Neural progenitor cell (in vitro differentiated cells): ENCODE results near the gene DUSP8. TPM values are rescaled to one million over a fixed set of nuclear protein-coding genes. Genes with fewer than 3 reads are reported as not detected.

ENCODE experiments used
- DNase-seq: peaks from one replicate; pipeline ENCODE4 v3.0.0-alpha.2; 2016; ENCODE audit warnings: low spot score
- H2AFZ ChIP-seq: fragments of 200-600 bp; sonication (generic); replicated peaks from 2 replicates; pipeline ENCODE4 v1.6.1; 2016; ENCODE audit warnings: antibody characterized with exemption
- H3F3A ChIP-seq: fragments of 200-600 bp; sonication (generic); 2 replicates; pipeline ENCODE4 v1.6.1; 2016; ENCODE audit warnings: antibody characterized with exemption, low read depth
- H3K27ac ChIP-seq: fragments of 200-600 bp; sonication (generic); 2 replicates; pipeline ENCODE4 v1.5.1; 2016; ENCODE audit warnings: mild to moderate bottlenecking
- H3K27me3 ChIP-seq: fragments of 200-600 bp; sonication (generic); 2 replicates; pipeline ENCODE4 v1.6.1; 2016; ENCODE audit warnings: mild to moderate bottlenecking, moderate library complexity
- H3K36me3 ChIP-seq: fragments of 200-600 bp; sonication (generic); 2 replicates; pipeline ENCODE4 v1.5.1; 2016
- H3K4me1 ChIP-seq: fragments of 200-600 bp; sonication (generic); 2 replicates; pipeline ENCODE4 v1.6.1; 2016; ENCODE audit warnings: mixed run types
- H3K4me2 ChIP-seq: fragments of 200-600 bp; sonication (generic); 2 replicates; pipeline ENCODE4 v1.6.1; 2016
- H3K4me3 ChIP-seq: fragments of 200-600 bp; sonication (generic); 2 replicates; pipeline ENCODE4 v1.5.1; 2016
- H3K79me2 ChIP-seq: fragments of 200-600 bp; sonication (generic); 2 replicates; pipeline ENCODE4 v1.6.1; 2016; ENCODE audit warnings: low read depth
- H3K9ac ChIP-seq: fragments of 200-600 bp; sonication (generic); 2 replicates; pipeline ENCODE4 v1.6.1; 2016
- H3K9me3 ChIP-seq: fragments of 200-600 bp; sonication (generic); 2 replicates; pipeline ENCODE4 v1.5.1; 2016; ENCODE audit warnings: low read depth
- H4K20me1 ChIP-seq: fragments of 200-600 bp; sonication (generic); 2 replicates; pipeline ENCODE4 v1.6.1; 2016; ENCODE audit warnings: low read depth
- H3K27ac Mint-ChIP-seq: 3 replicates; pipeline ENCODE4 v1.8.0; 2021; ENCODE audit warnings: mixed read lengths
- H3K27me3 Mint-ChIP-seq: 2 replicates; pipeline ENCODE4 v1.8.0; 2022; ENCODE audit warnings: low read depth, mild to moderate bottlenecking, inconsistent platforms, moderate library complexity, mixed read lengths; ENCODE audit not compliant: insufficient read depth
- H3K36me3 Mint-ChIP-seq: 3 replicates; pipeline ENCODE4 v1.8.0; 2021; ENCODE audit warnings: mixed read lengths
- H3K4me1 Mint-ChIP-seq: 3 replicates; pipeline ENCODE4 v1.8.0; 2021; ENCODE audit warnings: mixed read lengths
- H3K4me3 Mint-ChIP-seq: 3 replicates; pipeline ENCODE4 v1.8.0; 2021; ENCODE audit warnings: mild to moderate bottlenecking, moderate library complexity, mixed read lengths
- H3K9me3 Mint-ChIP-seq: 3 replicates; pipeline ENCODE4 v1.8.0; 2020; ENCODE audit warnings: mixed read lengths
- CTCF ChIP-seq: fragments of 200-600 bp; sonication (generic); IDR thresholded peaks from 2 replicates; pipeline ENCODE4 v1.5.1; 2017; ENCODE audit warnings: antibody characterized with exemption, mild to moderate bottlenecking
- EZH2 ChIP-seq: fragments of 200-600 bp; sonication (generic); IDR thresholded peaks from 2 replicates; pipeline ENCODE4 v1.6.1; 2017; ENCODE audit warnings: antibody characterized with exemption, mild to moderate bottlenecking, moderate library complexity
- EZH2phosphoT487 ChIP-seq: fragments of 200-600 bp; sonication (generic); IDR thresholded peaks from 2 replicates; pipeline ENCODE4 v1.6.1; 2017; ENCODE audit warnings: antibody characterized with exemption
- total RNA-seq: library from RNA; depleted of rRNA; stranded (reverse); fragments of >200 nt; gene quantifications from 2 replicates; pipeline ENCODE4 v1.2.3, GENCODE V29; 2015; ENCODE audit warnings: low replicate concordance

DUSP8 gene
- total RNA-seq, 1 donor from 2014 or later, result 0.09 TPM

- no peak for TF ChIP-seq CTCF
- TF ChIP-seq EZH2, result no peak
- H3K27me3 Mint-ChIP-seq, result peaks cover 20% of the 10 kb centered on the region
- Histone ChIP-seq H3K4me2 (no peak overlapping the region), H3F3A (no peaks in the 10 kb centered on the region), H3K4me1 (peaks cover 12% of the 10 kb centered on the region), H3K27me3 (peaks cover 78% of the 10 kb centered on the region), H3K36me3 (no peaks in the 10 kb centered on the region), H3K9ac (no peak overlapping the region), H4K20me1 (peaks cover 5% of the 10 kb centered on the region), H3K79me2 (no peaks in the 10 kb centered on the region), H2AFZ (no peak overlapping the region), H3K9me3 (no peaks in the 10 kb centered on the region), H3K4me3 (no peak overlapping the region), H3K27ac (no peak overlapping the region)
- H3K9me3 Mint-ChIP-seq, result no peaks in the 10 kb centered on the region
- H3K4me1 Mint-ChIP-seq, result peaks cover under 1% of the 10 kb centered on the region
- no peak overlapping the region for H3K27ac Mint-ChIP-seq
- no peak for DNase-seq
- H3K36me3 Mint-ChIP-seq, result no peaks in the 10 kb centered on the region
- H3K4me3 Mint-ChIP-seq, result no peak overlapping the region
Observed at GRCh38 chr11:1557051-1557884, 14.8 kb downstream of the DUSP8 start.

GRCh38 chr11:1556278-1556902 lies 15.7 kb downstream of the DUSP8 start:
- H3K79me2 ChIP-seq, result no peaks in the 10 kb centered on the region
- H3F3A ChIP-seq, result no peaks in the 10 kb centered on the region
- no peaks in the 10 kb centered on the region for H3K4me1 Mint-ChIP-seq
- H3K4me3 Mint-ChIP-seq, result no peak overlapping the region
- H3K27ac ChIP-seq, result no peak overlapping the region
- H3K9me3 Mint-ChIP-seq, result no peaks in the 10 kb centered on the region
- H3K4me3 ChIP-seq, result no peak overlapping the region
- peaks cover 5% of the 10 kb centered on the region for H4K20me1 ChIP-seq
- H3K27me3 Mint-ChIP-seq, result peaks cover 20% of the 10 kb centered on the region
- no peaks in the 10 kb centered on the region for H3K9me3 ChIP-seq
- no peak overlapping the region for H3K4me2 ChIP-seq
- H2AFZ ChIP-seq, result no peak overlapping the region
- TF ChIP-seq CTCF (no peak), EZH2phosphoT487 (peak; percentile 57), EZH2 (peak; percentile 69)
- H3K27me3 ChIP-seq, result peaks cover 81% of the 10 kb centered on the region
- H3K27ac Mint-ChIP-seq, result no peak overlapping the region
- H3K36me3 ChIP-seq, result no peaks in the 10 kb centered on the region
- H3K36me3 Mint-ChIP-seq, result no peaks in the 10 kb centered on the region
- H3K9ac ChIP-seq, result no peak overlapping the region
- DNase-seq, result no peak
- H3K4me1 ChIP-seq, result peaks cover 12% of the 10 kb centered on the region

- no peak overlapping the region for H3K4me3 Mint-ChIP-seq
- TF ChIP-seq CTCF, result no peak
- TF ChIP-seq EZH2phosphoT487, result no peak
- no peak for TF ChIP-seq EZH2
- no peaks in the 10 kb centered on the region for H3K4me1 Mint-ChIP-seq
- H3K27ac Mint-ChIP-seq, result no peak overlapping the region
- H3K9me3 ChIP-seq, result no peaks in the 10 kb centered on the region
- H3K9me3 Mint-ChIP-seq, result no peaks in the 10 kb centered on the region
- no peak overlapping the region for H3K27ac ChIP-seq
- no peaks in the 10 kb centered on the region for H3F3A ChIP-seq
- no peaks in the 10 kb centered on the region for H3K36me3 ChIP-seq
- H3K9ac ChIP-seq, result no peak overlapping the region
- no peaks in the 10 kb centered on the region for H3K36me3 Mint-ChIP-seq
- H2AFZ ChIP-seq, result no peak overlapping the region
- H3K4me1 ChIP-seq, result peaks cover 12% of the 10 kb centered on the region
- no peaks in the 10 kb centered on the region for H3K79me2 ChIP-seq
- H3K4me3 ChIP-seq, result no peak overlapping the region
- peaks cover 5% of the 10 kb centered on the region for H4K20me1 ChIP-seq
- no peak overlapping the region for H3K4me2 ChIP-seq
- DNase-seq, result no peak
- peaks cover 81% of the 10 kb centered on the region for H3K27me3 ChIP-seq
- peaks cover 20% of the 10 kb centered on the region for H3K27me3 Mint-ChIP-seq
Observed at GRCh38 chr11:1555713-1556153, 16.3 kb downstream of the DUSP8 start.
